ENCODE measurements around the gene SLC39A10. TPM values are rescaled to one million over a fixed set of nuclear protein-coding genes. Genes with fewer than 3 reads are reported as not detected.

Gene SLC39A10
- total RNA-seq, 1 experiment from 2014 or later, result 112 TPM

DNA sequence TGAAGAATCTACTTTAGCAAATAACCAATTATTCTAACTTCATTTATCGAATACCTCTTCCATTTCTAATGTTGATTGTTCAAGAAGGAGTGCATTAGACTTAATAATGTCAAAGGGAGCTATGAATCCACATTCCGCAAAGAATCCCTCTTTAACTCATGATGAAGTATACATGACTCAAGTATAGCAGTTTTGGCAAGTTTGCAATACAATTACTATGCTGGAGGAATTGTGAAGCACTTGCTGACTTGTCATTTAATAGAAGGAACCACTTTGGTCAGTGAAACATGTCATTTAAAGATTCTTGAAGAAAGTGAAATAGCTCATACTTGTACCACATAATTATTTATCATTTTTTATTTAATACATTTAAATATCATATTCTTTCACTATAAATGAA, 125.1 kb downstream of the SLC39A10 start:
- Histone ChIP-seq H3K4me1 (ENCODE audit: low read length) (peaks cover 5% of the 10 kb centered on the region), H3K27ac (ENCODE audit: low read length) (no peak overlapping the region), H3K4me3 (ENCODE audit: low read length) (no peak overlapping the region), H3K27me3 (ENCODE audit: low read length) (no peaks in the 10 kb centered on the region), H4K20me1 (ENCODE audit: insufficient read depth, low read depth, low read length) (no peaks in the 10 kb centered on the region), H3K79me2 (ENCODE audit: low read length) (no peaks in the 10 kb centered on the region), H3K4me2 (ENCODE audit: low read depth, low read length, poor library complexity, severe bottlenecking) (no peak overlapping the region), H3K9me3 (ENCODE audit: low read length) (no peaks in the 10 kb centered on the region), H2AFZ (ENCODE audit: low read length) (no peak overlapping the region), H3K36me3 (ENCODE audit: insufficient read depth, low read length) (no peaks in the 10 kb centered on the region), H3K9me2 (replicated peaks; ENCODE audit: insufficient read depth, low read length) (no peaks in the 10 kb centered on the region), H3K9ac (ENCODE audit: low read length) (no peak overlapping the region)
- no peak for DNase-seq

Small RNAs within 50 kb of the gene (small RNA-seq; reads per million reads assigned to genes)
- gene RNU6-915P, result not detected
